Measurements from ENCODE around the gene KCNJ11.

The KCNJ11 gene

GRCh38 chr11:17347676-17348075, 40.8 kb downstream of the KCNJ11 start:
- TF ChIP-seq CTCF (conservative IDR thresholded peaks at IDR 0.05; ENCODE audit: low read depth), result no peak
- POLR2A ChIA-PET (ENCODE audit: low non-redundant PET), result no interaction called here

DNA sequence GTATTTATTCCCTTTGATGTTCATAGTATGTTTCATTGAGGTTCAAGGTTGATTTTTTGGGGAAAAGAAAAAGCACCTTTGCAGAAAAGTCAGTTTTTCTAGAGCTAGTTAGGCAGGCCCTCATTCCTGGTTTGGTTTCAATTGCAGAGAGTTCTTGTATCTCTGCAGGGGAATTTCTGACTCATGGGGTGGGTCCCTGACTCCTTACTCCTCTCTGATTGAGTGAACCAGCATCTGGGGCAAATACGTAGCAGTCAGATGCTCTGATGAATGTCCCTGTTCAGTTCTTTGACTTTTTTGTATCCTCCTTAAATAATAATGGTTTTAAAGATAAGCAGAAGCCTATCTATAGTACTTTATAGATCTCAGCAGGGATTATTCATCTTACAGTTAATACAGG, 44.6 kb downstream of the KCNJ11 start:
- CTCF ChIA-PET, result no interaction called here
- POLR2A ChIA-PET (ENCODE audit: low non-redundant PET), result no interaction called here
- H3K27ac ChIP-seq, result no peak overlapping the region
- DNase-seq (ENCODE audit: low spot score), result peak; percentile 59
- no peak for TF ChIP-seq CTCF (conservative IDR thresholded peaks at IDR 0.05; ENCODE audit: low read depth)

More at GRCh38 chr11:17347676-17348075, 40.8 kb downstream of the KCNJ11 start:
- CTCF ChIA-PET, result no interaction called here
- no peak overlapping the region for H3K27ac ChIP-seq
- no peak for DNase-seq (ENCODE audit: low spot score)

GRCh38 chr11:17343257-17343656, 45.2 kb downstream of the KCNJ11 start:
- POLR2A ChIA-PET (ENCODE audit: low non-redundant PET), result no interaction called here
- TF ChIP-seq CTCF (conservative IDR thresholded peaks at IDR 0.05; ENCODE audit: low read depth), result no peak
- no peak for DNase-seq (ENCODE audit: low spot score)
- no peak overlapping the region for H3K27ac ChIP-seq
- CTCF ChIA-PET, result no interaction called here
